Activated CD8-positive, alpha-beta memory T cell treated with anti-CD3 and anti-CD28 coated beads for 1 hour (primary cell): Measurements from ENCODE around the gene SLC38A4.

ENCODE experiments used
- DNase-seq, 2 donors: peaks; one replicate each; pipeline ENCODE4 v3.0.0-alpha.2; 2020; ENCODE audit warnings: low read depth in 1 of 2; ENCODE audit errors: extremely low read depth in 1 of 2

SLC38A4 gene

GRCh38 chr12:46717159-46717558 lies 108.6 kb downstream of the SLC38A4 start:
- no peak for DNase-seq
